AG04449 (cell line): Measurements from ENCODE around the gene LAS1L.
"Not testable (repeated sequence)": the region's sequence is repeated elsewhere in the genome, so short reads cannot be mapped to it uniquely, and the experiment has no call there.

Experiments
- CTCF ChIA-PET: fragments of 350-600 bp; formaldehyde crosslinking; extraction: SDS; loops from one replicate; lab custom pipeline; 2021; ENCODE audit warnings: antibody characterized with exemption; lab: Yijun Ruan, JAX
- POLR2A ChIA-PET: fragments of 400-600, 350-600 bp; formaldehyde crosslinking; extraction: SDS; loops from one replicate; lab custom pipeline; 2020; ENCODE audit warnings: antibody characterized with exemption, inconsistent platforms; lab: Yijun Ruan, JAX
- DNase-seq: peaks from one replicate; pipeline ENCODE4 v3.0.0-alpha.2; 2010; ENCODE audit warnings: low read depth, low spot score
- H3K4me3 ChIP-seq: 2 replicates; pipeline ENCODE4 v1.5.1; 2011; ENCODE audit warnings: low read depth, mild to moderate bottlenecking, control low read depth, low read length
- TF ChIP-seq, protein P1 (sequence below): IDR thresholded peaks from one replicate; pipeline ENCODE4 v1.5.1; 2011; ENCODE audit warnings: mild to moderate bottlenecking, moderate library complexity, low read length, control low read depth, inconsistent platforms; ENCODE audit not compliant: insufficient read depth; ENCODE audit errors: missing control alignments

Gene LAS1L

DNA sequence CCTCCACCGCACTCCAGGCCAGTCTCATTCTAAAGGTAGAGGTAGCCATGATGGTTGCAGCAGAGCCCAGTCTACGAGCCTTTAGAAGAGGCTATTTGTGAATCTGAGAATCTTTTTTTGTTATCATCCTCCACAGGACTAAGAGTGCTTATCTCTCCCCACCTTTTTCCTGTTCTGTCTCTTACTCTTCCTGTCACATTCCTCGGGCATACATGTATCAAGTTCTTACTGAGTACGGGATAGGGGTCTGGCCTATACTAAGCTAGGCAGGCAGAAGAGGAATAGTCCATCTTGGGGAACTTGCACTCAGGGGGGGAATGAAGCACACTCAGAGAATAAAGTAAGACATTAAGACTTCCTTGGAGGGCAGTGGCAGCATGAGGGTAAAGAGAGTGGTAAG is 25.7 kb downstream of the LAS1L start:
- ChIA-PET CTCF (no interaction called here), POLR2A (no interaction called here)
- TF ChIP-seq, protein P1, sequence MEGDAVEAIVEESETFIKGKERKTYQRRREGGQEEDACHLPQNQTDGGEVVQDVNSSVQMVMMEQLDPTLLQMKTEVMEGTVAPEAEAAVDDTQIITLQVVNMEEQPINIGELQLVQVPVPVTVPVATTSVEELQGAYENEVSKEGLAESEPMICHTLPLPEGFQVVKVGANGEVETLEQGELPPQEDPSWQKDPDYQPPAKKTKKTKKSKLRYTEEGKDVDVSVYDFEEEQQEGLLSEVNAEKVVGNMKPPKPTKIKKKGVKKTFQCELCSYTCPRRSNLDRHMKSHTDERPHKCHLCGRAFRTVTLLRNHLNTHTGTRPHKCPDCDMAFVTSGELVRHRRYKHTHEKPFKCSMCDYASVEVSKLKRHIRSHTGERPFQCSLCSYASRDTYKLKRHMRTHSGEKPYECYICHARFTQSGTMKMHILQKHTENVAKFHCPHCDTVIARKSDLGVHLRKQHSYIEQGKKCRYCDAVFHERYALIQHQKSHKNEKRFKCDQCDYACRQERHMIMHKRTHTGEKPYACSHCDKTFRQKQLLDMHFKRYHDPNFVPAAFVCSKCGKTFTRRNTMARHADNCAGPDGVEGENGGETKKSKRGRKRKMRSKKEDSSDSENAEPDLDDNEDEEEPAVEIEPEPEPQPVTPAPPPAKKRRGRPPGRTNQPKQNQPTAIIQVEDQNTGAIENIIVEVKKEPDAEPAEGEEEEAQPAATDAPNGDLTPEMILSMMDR, result no peak
- H3K4me3 ChIP-seq, result no peak overlapping the region
- no peak for DNase-seq

DNA sequence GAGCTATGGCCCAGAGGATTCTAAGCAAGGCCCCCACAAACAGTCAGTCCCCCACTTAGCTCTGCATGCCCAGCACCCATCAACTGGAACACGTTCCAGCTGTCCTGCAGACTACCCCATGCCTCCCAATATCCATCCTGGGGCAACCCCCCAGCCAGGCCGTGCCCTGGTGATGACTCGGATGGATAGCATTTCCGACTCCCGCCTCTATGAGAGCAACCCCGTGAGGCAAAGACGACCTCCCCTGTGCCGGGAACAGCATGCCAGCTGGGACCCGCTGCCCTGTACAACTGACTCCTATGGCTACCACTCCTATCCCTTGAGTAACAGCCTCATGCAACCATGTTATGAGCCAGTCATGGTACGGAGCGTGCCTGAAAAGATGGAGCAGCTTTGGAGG is 32.0 kb downstream of the LAS1L start:
- ChIA-PET CTCF (no interaction called here), POLR2A (no interaction called here)
- H3K4me3 ChIP-seq, result no peak overlapping the region
- DNase-seq, result no peak
- TF ChIP-seq, protein P1, result no peak

DNA sequence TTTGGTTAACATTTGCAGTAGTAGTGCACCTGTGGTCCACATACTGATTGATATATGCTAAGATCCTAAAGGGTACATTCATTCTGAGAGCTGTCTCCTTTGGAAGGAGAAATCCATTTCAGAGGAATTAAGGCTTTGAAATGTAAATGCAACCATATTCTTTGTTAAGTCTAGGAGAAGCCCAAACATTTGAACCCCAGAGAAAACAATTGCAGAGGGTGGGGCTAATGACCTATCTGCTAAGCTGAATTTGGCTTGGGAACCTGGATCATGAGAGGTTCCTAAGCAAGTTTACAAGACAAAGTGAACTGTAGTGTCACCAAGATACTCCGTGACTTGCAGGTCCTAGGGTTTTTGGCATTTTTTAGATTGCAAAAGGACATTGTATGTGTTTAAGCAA is 41.2 kb downstream of the LAS1L start:
- no peak overlapping the region for H3K4me3 ChIP-seq
- CTCF ChIA-PET, result no interaction called here
- DNase-seq, result no peak
- TF ChIP-seq, protein P1, result no peak
- POLR2A ChIA-PET, result no interaction called here

DNA sequence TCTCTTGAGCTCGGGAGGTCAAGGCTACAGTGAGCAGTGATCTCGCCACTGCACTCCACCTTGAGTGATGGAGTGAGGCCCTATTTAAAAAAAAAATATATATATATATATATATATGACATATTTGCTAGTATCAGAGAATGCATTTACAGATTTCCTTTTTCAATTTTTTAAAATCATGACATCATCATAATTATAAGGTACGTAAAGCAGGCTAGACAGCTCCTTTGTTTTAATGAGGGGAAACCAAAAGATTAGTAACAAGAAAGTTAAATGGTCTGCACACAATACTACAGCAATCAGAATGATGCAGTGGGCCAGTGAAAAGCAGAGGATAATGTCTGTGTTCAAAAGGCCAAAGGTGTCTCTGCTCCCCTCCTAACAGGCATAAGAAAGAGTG is 43.0 kb downstream of the LAS1L start:
- TF ChIP-seq, protein P1, result no peak
- CTCF ChIA-PET, result no interaction called here
- no peak overlapping the region for H3K4me3 ChIP-seq
- DNase-seq, result no peak
- POLR2A ChIA-PET, result no interaction called here

DNA sequence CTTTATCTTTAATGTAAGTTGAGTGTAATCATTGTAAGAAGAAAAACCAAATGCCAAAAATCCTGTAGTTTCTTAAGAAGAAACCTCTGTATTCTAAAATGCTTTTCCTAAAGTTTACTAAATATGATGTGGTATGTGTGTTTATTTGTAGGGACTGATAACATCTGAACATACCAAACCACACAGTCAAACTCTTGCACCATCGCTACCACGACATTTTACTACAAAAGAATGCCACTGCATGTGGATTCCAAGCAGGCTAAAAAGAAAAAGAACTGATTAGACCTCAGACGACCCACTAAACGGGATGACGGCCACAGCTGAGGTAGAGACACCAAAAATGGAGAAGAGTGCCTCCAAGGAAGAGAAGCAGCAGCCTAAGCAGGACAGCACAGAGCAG is 46.1 kb downstream of the LAS1L start:
- DNase-seq, result no peak
- CTCF ChIA-PET, result no interaction called here
- H3K4me3 ChIP-seq, result no peak overlapping the region
- TF ChIP-seq, protein P1, result no peak
- POLR2A ChIA-PET, result no interaction called here

DNA sequence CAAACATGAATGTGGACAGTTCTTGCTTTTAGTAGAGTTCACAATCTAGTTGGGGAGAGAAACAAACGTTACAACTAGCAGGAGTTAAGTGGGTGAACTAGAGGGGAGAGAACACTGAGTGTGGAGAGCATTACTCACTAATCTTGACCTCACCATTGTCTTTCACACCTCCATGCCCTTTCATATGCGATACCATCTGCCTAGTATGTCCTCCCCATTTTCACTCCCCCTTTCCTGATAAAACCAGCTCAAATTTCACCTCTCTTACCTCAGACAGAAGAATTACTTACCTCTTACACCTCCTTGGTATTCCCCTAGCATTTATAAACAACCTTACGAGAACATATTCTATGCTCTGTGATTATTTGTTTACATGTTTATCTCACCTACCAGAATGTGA is 53.6 kb downstream of the LAS1L start:
- H3K4me3 ChIP-seq, result no peak overlapping the region
- ChIA-PET POLR2A (no interaction called here), CTCF (no interaction called here)
- DNase-seq, result no peak
- TF ChIP-seq, protein P1, result no peak

DNA sequence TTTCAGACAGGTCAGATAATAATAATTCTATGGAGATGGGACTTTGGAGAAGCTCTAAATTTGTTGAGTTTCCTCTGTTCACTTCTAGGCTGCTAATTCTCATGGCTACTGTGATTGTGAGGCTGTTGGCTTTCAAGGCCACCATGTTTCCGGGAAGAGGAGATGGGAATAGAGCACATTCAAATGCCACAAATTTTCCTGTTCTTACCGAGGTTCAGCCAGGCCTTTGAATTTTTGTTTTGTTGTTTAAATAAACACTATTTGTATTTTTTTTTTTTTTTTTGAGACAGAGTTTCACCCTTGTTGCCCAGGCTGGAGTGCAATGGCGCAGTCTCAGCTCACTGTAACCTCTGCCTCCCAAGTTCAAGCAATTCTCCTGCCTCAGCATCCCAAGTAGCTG is 55.5 kb downstream of the LAS1L start:
- DNase-seq, H3K4me3 ChIP-seq, POLR2A ChIA-PET, CTCF ChIA-PET: not testable (repeated sequence)
